SK-N-SH (cell line): ENCODE results near the gene ZBTB22. TPM values are rescaled to one million over a fixed set of nuclear protein-coding genes. Genes with fewer than 3 reads are reported as not detected.

Experiments used
- CTCF ChIA-PET: fragments of 300-600, 350-600 bp; formaldehyde crosslinking; extraction: SDS; loops from one replicate; lab custom pipeline; 2021; lab: Yijun Ruan, JAX
- POLR2A ChIA-PET: fragments of 350-600 bp; sonication (Branson Sonifier 250); formaldehyde crosslinking; extraction: SDS; loops from one replicate; lab custom pipeline; 2020; ENCODE audit warnings: antibody characterized with exemption, inconsistent platforms; lab: Yijun Ruan, JAX
- DNase-seq: peaks from one replicate; pipeline ENCODE4 v3.0.0; 2012
- H2AFZ ChIP-seq: fragments of 200-600 bp; sonication (generic); 2 replicates; pipeline ENCODE4 v1.8.1; 2016; ENCODE audit warnings: antibody characterized with exemption, mild to moderate bottlenecking, low read depth
- H3F3A ChIP-seq: fragments of 200-600 bp; sonication (generic); replicated peaks from 2 replicates; pipeline ENCODE3; 2016; ENCODE audit warnings: antibody characterized with exemption, mild to moderate bottlenecking; ENCODE audit not compliant: insufficient read depth
- H3K27ac ChIP-seq, 2 experiments: fragments of 200-500 bp in 1 of 2; fragments of 200-600 bp in 1 of 2; sonication (Bioruptor generic) in 1 of 2; sonication (generic), shearing (Covaris generic) in 1 of 2; 2 replicates each; pipeline versions ENCODE4 v1.5.1 to v1.6.1; 2014 to 2016; ENCODE audit warnings: low read depth in 2 of 2, inconsistent platforms in 1 of 2, low read length in 1 of 2, mild to moderate bottlenecking in 1 of 2, mixed read lengths in 1 of 2
- H3K27me3 ChIP-seq: fragments of 200-600 bp; sonication (generic), shearing (Covaris generic); 2 replicates; pipeline ENCODE4 v1.6.1; 2016; ENCODE audit warnings: mixed run types; ENCODE audit not compliant: insufficient read depth
- H3K36me3 ChIP-seq, 2 experiments: fragments of 200-500 bp in 1 of 2; fragments of 200-600 bp in 1 of 2; sonication (Bioruptor generic) in 1 of 2; sonication (generic) in 1 of 2; replicated peaks in 1 of 2; 2 replicates each; pipeline versions ENCODE3 to v1.5.1; 2014 to 2016; ENCODE audit warnings: low read length in 1 of 2, mild to moderate bottlenecking in 1 of 2; ENCODE audit not compliant: insufficient read depth in 2 of 2, control insufficient read depth in 1 of 2
- H3K4me1 ChIP-seq, 2 experiments: fragments of 200-500 bp in 1 of 2; fragments of 200-600 bp in 1 of 2; sonication (Bioruptor generic) in 1 of 2; sonication (generic), shearing (Covaris generic) in 1 of 2; 2 replicates each; pipeline versions ENCODE4 v1.5.1 to v1.6.1; 2014 to 2016; ENCODE audit warnings: low read depth in 1 of 2, low read length in 1 of 2, mixed run types in 1 of 2; ENCODE audit not compliant: insufficient read depth in 2 of 2, control insufficient read depth in 1 of 2
- H3K4me2 ChIP-seq: fragments of 200-600 bp; sonication (generic), shearing (Covaris generic); 2 replicates; pipeline ENCODE4 v1.6.1; 2017; ENCODE audit warnings: mixed run types
- H3K4me3 ChIP-seq, 2 experiments: fragments of 200-500 bp in 1 of 2; fragments of 200-600 bp in 1 of 2; sonication (Bioruptor generic) in 1 of 2; sonication (generic), shearing (Covaris generic) in 1 of 2; 2 replicates each; pipeline versions ENCODE4 v1.5.1 to v1.8.1; 2014 to 2016; ENCODE audit warnings: low read depth in 2 of 2, inconsistent platforms in 1 of 2, low read length in 1 of 2, mild to moderate bottlenecking in 1 of 2, mixed read lengths in 1 of 2, moderate library complexity in 1 of 2
- H3K79me2 ChIP-seq: fragments of 200-600 bp; sonication (generic); 2 replicates; pipeline ENCODE4 v1.8.1; 2017; ENCODE audit warnings: mild to moderate bottlenecking; ENCODE audit not compliant: insufficient read depth
- H3K9ac ChIP-seq: fragments of 200-600 bp; sonication (generic); 2 replicates; pipeline ENCODE4 v1.6.1; 2017; ENCODE audit warnings: mixed run types
- H3K9me2 ChIP-seq: fragments of 200-600 bp; sonication (generic); 2 replicates; pipeline ENCODE4 v1.6.1; 2017; ENCODE audit warnings: mixed run types
- H3K9me3 ChIP-seq: fragments of 200-600 bp; sonication (generic); 2 replicates; pipeline ENCODE4 v1.6.1; 2017; ENCODE audit warnings: mixed run types, mild to moderate bottlenecking, moderate library complexity
- H4K20me1 ChIP-seq: fragments of 200-600 bp; sonication (generic); 2 replicates; pipeline ENCODE4 v1.6.1; 2017; ENCODE audit warnings: mild to moderate bottlenecking, mixed run types; ENCODE audit not compliant: insufficient read depth
- CHD2 ChIP-seq: fragments of 150-350 bp; IDR thresholded peaks from 2 replicates; pipeline ENCODE4 v1.6.1; 2018; ENCODE audit warnings: low read length; ENCODE audit not compliant: partially characterized antibody
- ELF1 ChIP-seq: IDR thresholded peaks from 2 replicates; pipeline ENCODE4 v1.4.0; 2012
- EP300 ChIP-seq, 2 experiments: IDR thresholded peaks; 2 replicates each; pipeline versions ENCODE4 v1.4.0 to v1.6.1; 2012; ENCODE audit warnings: borderline replicate concordance in 1 of 2, low read depth in 1 of 2, low read length in 1 of 2
- EZH2phosphoT487 ChIP-seq: fragments of 200-600 bp; sonication (generic); IDR thresholded peaks from 2 replicates; pipeline ENCODE4 v1.6.1; 2017; ENCODE audit warnings: low read depth, mixed run types, mild to moderate bottlenecking, antibody characterized with exemption, moderate library complexity, borderline replicate concordance
- FOXJ3 ChIP-seq: sonication (generic); formaldehyde crosslinking; IDR thresholded peaks from 2 replicates; pipeline ENCODE4 v1.5.1; 2020; ENCODE audit warnings: mild to moderate bottlenecking, missing genetic modification reagents
- GABPA ChIP-seq: IDR thresholded peaks from 2 replicates; pipeline ENCODE4 v1.4.0; 2012; ENCODE audit warnings: low read depth, mild to moderate bottlenecking
- GATA2 ChIP-seq: sonication (generic); formaldehyde crosslinking; IDR thresholded peaks from 2 replicates; pipeline ENCODE4 v1.5.0; 2020; ENCODE audit warnings: mild to moderate bottlenecking, missing genetic modification reagents
- JUND ChIP-seq: IDR thresholded peaks from 2 replicates; pipeline ENCODE4 v1.4.0; 2012
- NFIC ChIP-seq: IDR thresholded peaks from 2 replicates; pipeline ENCODE4 v1.4.0; 2012; ENCODE audit warnings: borderline replicate concordance
- NRF1 ChIP-seq: IDR thresholded peaks from 2 replicates; pipeline ENCODE4 v1.6.1; 2012; ENCODE audit warnings: low read depth, mild to moderate bottlenecking, low read length
- POLR2AphosphoS5 ChIP-seq: IDR thresholded peaks from 2 replicates; pipeline ENCODE4 v1.6.1; 2012; ENCODE audit warnings: low read depth, low read length
- SMC3 ChIP-seq: IDR thresholded peaks from 2 replicates; pipeline ENCODE4 v1.6.1; 2012; ENCODE audit warnings: low read depth, low read length, improper control_type of control experiment
- TAF1 ChIP-seq: IDR thresholded peaks from 2 replicates; pipeline ENCODE4 v1.6.1; 2012; ENCODE audit warnings: low read depth, mild to moderate bottlenecking, low read length, moderate library complexity, borderline replicate concordance
- TCF12 ChIP-seq: IDR thresholded peaks from 2 replicates; pipeline ENCODE4 v1.4.0; 2012
- WGBS: methylation state at CpG from one replicate; pipeline ENCODE4 v1.1.6; 2017; ENCODE audit warnings: low lambda C conversion rate; 5-methylcytosine and 5-hydroxymethylcytosine counted together
- polyA plus RNA-seq, 3 experiments: library from polyadenylated mRNA; depleted of rRNA; stranded (reverse); fragments of >200 nt; gene quantifications; 2 replicates each; pipeline ENCODE4 v1.2.3, GENCODE V29; 2012
- TF ChIP-seq, protein P1 (sequence below): IDR thresholded peaks from 2 replicates; pipeline ENCODE4 v1.4.0; 2012; ENCODE audit warnings: low read depth, borderline replicate concordance

The ZBTB22 gene
- polyA plus RNA-seq, 1 of the 3 experiments (the other 2 are of a cell fraction) = 19.5 TPM

DNA sequence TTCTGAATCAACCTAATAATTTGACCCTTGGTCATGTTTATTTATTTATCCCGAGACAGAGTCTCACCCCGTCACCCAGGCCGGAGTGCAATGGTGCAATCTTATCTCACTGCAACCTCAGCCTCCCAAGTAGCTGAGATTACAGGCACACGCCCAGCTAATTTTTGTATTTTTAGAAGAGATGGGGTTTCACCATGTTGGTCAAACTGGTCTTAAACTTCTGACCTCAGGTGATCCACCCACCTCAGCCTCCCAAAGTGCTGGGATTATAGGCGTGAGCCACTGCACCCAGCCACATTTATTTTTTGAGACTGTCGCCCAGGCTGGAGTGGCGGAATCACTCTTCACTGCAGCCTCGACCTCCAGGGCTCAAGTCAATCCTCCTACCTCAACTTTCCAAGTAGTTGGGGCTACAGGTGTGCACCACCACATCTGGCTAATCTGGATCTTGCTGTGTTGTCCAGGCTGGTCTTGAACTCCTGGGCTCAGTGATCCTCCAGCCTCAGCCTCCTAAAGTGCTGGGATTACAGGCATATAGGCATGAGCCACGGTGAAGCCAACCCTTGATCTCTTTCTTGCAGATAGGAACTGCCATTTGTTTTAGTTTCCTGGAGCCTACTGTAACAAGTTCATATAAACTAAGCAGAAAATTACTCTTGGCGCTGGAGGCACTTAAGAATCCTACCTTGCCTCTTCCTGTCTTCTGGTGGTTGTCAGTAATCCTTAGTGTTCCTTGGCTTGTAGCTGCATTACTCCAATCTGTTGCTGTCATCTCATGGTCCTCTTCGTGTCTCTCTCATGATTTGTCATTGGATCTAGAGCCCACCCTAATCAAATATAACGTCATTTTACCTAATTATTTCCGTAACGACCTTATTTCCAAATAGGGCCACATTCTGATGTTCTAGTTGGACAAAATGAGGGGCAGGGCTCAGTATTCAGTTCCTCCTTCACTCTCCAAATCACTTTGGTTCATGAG is 43.3 kb downstream of the ZBTB22 start:
- no peaks in the 10 kb centered on the region for H3K9me3 ChIP-seq
- TF ChIP-seq, protein P1, sequence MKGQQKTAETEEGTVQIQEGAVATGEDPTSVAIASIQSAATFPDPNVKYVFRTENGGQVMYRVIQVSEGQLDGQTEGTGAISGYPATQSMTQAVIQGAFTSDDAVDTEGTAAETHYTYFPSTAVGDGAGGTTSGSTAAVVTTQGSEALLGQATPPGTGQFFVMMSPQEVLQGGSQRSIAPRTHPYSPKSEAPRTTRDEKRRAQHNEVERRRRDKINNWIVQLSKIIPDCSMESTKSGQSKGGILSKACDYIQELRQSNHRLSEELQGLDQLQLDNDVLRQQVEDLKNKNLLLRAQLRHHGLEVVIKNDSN = no peak
- no peak for TF ChIP-seq GATA2 (CRISPR knock-in tag)
- TF ChIP-seq EP300 (IDR thresholded peaks at IDR 0.05; ENCODE audit: borderline replicate concordance in 1 of 2, low read depth in 1 of 2, low read length in 1 of 2) = no peak
- TF ChIP-seq GABPA = no peak
- TF ChIP-seq ELF1 = no peak
- no peak for TF ChIP-seq JUND
- peak; percentile 16 for TF ChIP-seq CHD2
- TF ChIP-seq POLR2AphosphoS5 = peak; percentile 11
- no peak for TF ChIP-seq FOXJ3 (CRISPR knock-in tag)
- no peak for TF ChIP-seq TCF12
- no peak for TF ChIP-seq NRF1
- TF ChIP-seq NFIC = no peak
- no peak for TF ChIP-seq SMC3
- no peak for TF ChIP-seq EZH2phosphoT487
- no peak for TF ChIP-seq TAF1
- peaks cover 65% of the 10 kb centered on the region for H3F3A ChIP-seq
- no peaks in the 10 kb centered on the region for H3K27me3 ChIP-seq
- CTCF ChIA-PET = interaction anchor here (1.0 to 1.2 kb wide), 2 partner anchors 15 to 25 kb away, joined by 3 read pairs; partner anchors contain the start of gene WDR46
- peak overlapping the region; percentile 54 to 88 for H3K27ac ChIP-seq
- no peaks in the 10 kb centered on the region for H3K9me2 ChIP-seq
- POLR2A ChIA-PET = no interaction called here
- H3K4me2 ChIP-seq = peak overlapping the region; percentile 94
- peaks cover 46 to 50% of the 10 kb centered on the region in 2 experiments for H3K36me3 ChIP-seq
- no peak overlapping the region for H2AFZ ChIP-seq
- peaks cover 44% of the 10 kb centered on the region for H4K20me1 ChIP-seq
- peak overlapping the region; percentile 76 to 91 for H3K4me3 ChIP-seq
- H3K79me2 ChIP-seq = peaks cover 58% of the 10 kb centered on the region
- WGBS = 18% methylated on average over 14 of the region's 14 CpGs
- H3K9ac ChIP-seq = peak overlapping the region; percentile 95; the same call in 1 of the 2 replicates
- H3K4me1 ChIP-seq = peaks cover 36 to 39% of the 10 kb centered on the region in 2 experiments; a peak in 3 of 4 replicates
- no peak for DNase-seq
